Endothelial cell (in vitro differentiated cells): ENCODE results near the gene IL20. TPM values are rescaled to one million over a fixed set of nuclear protein-coding genes. Genes with fewer than 3 reads are reported as not detected.

ENCODE experiments used
- DNase-seq: peaks from one replicate; pipeline ENCODE4 v3.0.0; 2021; ENCODE audit warnings: low spot score
- H3K27ac Mint-ChIP-seq: one replicate; pipeline ENCODE4 v1.8.0; 2021; ENCODE audit warnings: mixed read lengths, inconsistent platforms; ENCODE audit not compliant: unreplicated experiment
- H3K27me3 Mint-ChIP-seq: one replicate; pipeline ENCODE4 v1.8.0; 2021; ENCODE audit warnings: mild to moderate bottlenecking, moderate library complexity, mixed read lengths, inconsistent platforms; ENCODE audit not compliant: unreplicated experiment
- H3K36me3 Mint-ChIP-seq: one replicate; pipeline ENCODE4 v1.8.0; 2021; ENCODE audit warnings: mild to moderate bottlenecking, low read depth, mixed read lengths, inconsistent platforms; ENCODE audit not compliant: unreplicated experiment
- H3K4me1 Mint-ChIP-seq: one replicate; pipeline ENCODE4 v1.8.0; 2021; ENCODE audit warnings: mild to moderate bottlenecking, mixed read lengths, inconsistent platforms; ENCODE audit not compliant: unreplicated experiment
- H3K4me3 Mint-ChIP-seq: one replicate; pipeline ENCODE4 v1.8.0; 2021; ENCODE audit warnings: mild to moderate bottlenecking, mixed read lengths, inconsistent platforms; ENCODE audit not compliant: unreplicated experiment
- H3K9me3 Mint-ChIP-seq: one replicate; pipeline ENCODE4 v1.8.0; 2021; ENCODE audit warnings: mixed read lengths, inconsistent platforms; ENCODE audit not compliant: unreplicated experiment
- CTCF ChIP-seq: fragments of 200-600 bp; sonication (generic); IDR thresholded peaks from one replicate; pipeline ENCODE4 v1.5.0; 2021; ENCODE audit warnings: antibody characterized with exemption; ENCODE audit not compliant: unreplicated experiment
- total RNA-seq: library from RNA; stranded (reverse); fragmentation: NEBNext Ultra II Directional; extraction: Animal tissue kit (Norgen Biotek cat#: 25700); gene quantifications from one replicate; pipeline ENCODE4 v1.2.1, GENCODE V29; 2021; ENCODE audit not compliant: unreplicated experiment

The IL20 gene
- total RNA-seq, 1 donor from 2014 or later, result not detected

- Mint-ChIP-seq H3K27me3 (peaks cover 2% of the 10 kb centered on the region), H3K27ac (peak overlapping the region; percentile 41), H3K4me1 (no peaks in the 10 kb centered on the region), H3K36me3 (peaks cover 3% of the 10 kb centered on the region), H3K4me3 (no peak overlapping the region), H3K9me3 (peaks cover 4% of the 10 kb centered on the region)
- TF ChIP-seq CTCF, result no peak
- no peak for DNase-seq
Measured at GRCh38 chr1:206872139-206872538, 6.7 kb downstream of the IL20 start.

- TF ChIP-seq CTCF, result no peak
- H3K36me3 Mint-ChIP-seq, result peaks cover 6% of the 10 kb centered on the region
- H3K27ac Mint-ChIP-seq, result no peak overlapping the region
- H3K27me3 Mint-ChIP-seq, result no peaks in the 10 kb centered on the region
- no peak for DNase-seq
- H3K4me1 Mint-ChIP-seq, result no peaks in the 10 kb centered on the region
- no peak overlapping the region for H3K4me3 Mint-ChIP-seq
- H3K9me3 Mint-ChIP-seq, result peaks cover 4% of the 10 kb centered on the region
Measured at GRCh38 chr1:206873603-206874188, 8.3 kb downstream of the IL20 start.

- no peak for DNase-seq
- Mint-ChIP-seq H3K36me3 (peaks cover 6% of the 10 kb centered on the region), H3K27ac (no peak overlapping the region), H3K4me3 (no peak overlapping the region), H3K4me1 (no peaks in the 10 kb centered on the region), H3K27me3 (no peaks in the 10 kb centered on the region), H3K9me3 (peaks cover 4% of the 10 kb centered on the region)
- TF ChIP-seq CTCF, result no peak
Measured at GRCh38 chr1:206875752-206876377, 10.4 kb downstream of the IL20 start.

GRCh38 chr1:206878456-206878855, 13.0 kb downstream of the IL20 start:
- peak; percentile 29 for TF ChIP-seq CTCF
- no peak for DNase-seq
- H3K9me3 Mint-ChIP-seq, result peaks cover 4% of the 10 kb centered on the region

GRCh38 chr1:206880314-206880713, 14.9 kb downstream of the IL20 start:
- Mint-ChIP-seq H3K4me3 (no peak overlapping the region), H3K4me1 (no peaks in the 10 kb centered on the region), H3K27me3 (no peaks in the 10 kb centered on the region)

More at GRCh38 chr1:206878456-206878855, 13.0 kb downstream of the IL20 start:
- Mint-ChIP-seq H3K4me1 (no peaks in the 10 kb centered on the region), H3K27me3 (no peaks in the 10 kb centered on the region), H3K36me3 (peaks cover 3% of the 10 kb centered on the region), H3K27ac (no peak overlapping the region), H3K4me3 (no peak overlapping the region)

More at GRCh38 chr1:206880314-206880713, 14.9 kb downstream of the IL20 start:
- Mint-ChIP-seq H3K9me3 (peaks cover 4% of the 10 kb centered on the region), H3K36me3 (peaks cover 3% of the 10 kb centered on the region), H3K27ac (no peak overlapping the region)
- DNase-seq, result no peak
- TF ChIP-seq CTCF, result no peak
